Bone marrow (tissue), 2 donors: Measurements from ENCODE around the gene GKN1.

ENCODE experiments used
- DNase-seq, 2 donors: peaks; one replicate each; lab custom pipeline; 2025; lab: John Stamatoyannopoulos, UW

The GKN1 gene

DNA sequence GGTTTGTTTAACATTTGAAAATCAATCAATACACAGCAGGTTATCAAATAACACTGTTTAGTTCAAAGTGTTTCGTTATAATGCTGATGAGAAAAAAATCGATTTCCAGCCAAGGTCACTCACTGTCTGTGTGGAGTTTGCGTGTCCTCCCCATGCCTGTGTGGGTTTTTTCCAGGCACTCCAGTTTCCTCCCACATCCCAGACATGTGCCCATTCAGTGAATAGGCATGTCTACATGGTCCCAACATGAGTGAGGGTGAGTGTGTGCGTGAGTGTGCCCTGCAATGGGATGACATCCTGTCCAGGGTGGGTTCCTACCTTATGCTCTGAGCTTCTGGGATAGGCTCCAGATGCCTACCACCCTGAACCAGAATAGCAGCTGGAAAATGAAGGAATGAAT is 13.1 kb upstream of the GKN1 start:
- DNase-seq = no peak

DNA sequence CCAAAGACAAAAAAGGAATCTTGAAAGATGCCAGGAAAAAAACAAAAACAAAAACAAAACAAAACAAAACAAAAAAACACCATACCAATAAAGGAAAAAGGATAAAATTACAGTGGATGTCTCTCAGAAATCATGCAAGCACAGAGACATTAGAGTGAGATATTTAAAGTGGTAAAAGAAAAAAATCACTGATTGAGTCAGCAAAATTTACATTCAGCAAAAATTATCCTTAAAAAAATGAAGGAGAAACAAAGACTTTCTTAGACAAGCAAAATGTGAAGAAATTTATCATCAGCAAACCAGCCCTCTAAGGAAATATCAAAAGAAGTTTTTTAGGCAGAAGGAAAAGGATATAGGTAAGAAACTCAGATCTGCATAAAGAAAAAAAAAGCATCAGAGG is 10.2 kb upstream of the GKN1 start:
- no peak for DNase-seq

DNA sequence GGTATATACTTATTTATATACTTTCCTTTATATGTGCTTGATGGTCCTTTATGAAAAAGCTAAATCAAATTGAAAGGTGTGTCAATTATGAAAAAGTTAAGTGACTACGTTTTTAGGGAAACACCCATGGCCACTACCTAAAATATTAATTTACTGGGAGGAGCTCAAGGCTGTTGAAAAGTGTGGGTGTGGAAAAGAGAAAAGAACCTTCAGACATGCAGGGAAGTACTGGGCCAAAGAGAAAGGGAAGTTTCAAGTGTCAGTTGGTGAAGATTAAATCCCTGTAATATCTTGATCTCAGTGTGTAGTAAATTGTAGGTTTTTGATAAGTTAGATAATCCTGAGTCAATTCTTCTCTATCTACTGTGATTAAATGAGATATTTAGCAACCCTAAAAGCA is 6.2 kb upstream of the GKN1 start:
- no peak for DNase-seq

DNA sequence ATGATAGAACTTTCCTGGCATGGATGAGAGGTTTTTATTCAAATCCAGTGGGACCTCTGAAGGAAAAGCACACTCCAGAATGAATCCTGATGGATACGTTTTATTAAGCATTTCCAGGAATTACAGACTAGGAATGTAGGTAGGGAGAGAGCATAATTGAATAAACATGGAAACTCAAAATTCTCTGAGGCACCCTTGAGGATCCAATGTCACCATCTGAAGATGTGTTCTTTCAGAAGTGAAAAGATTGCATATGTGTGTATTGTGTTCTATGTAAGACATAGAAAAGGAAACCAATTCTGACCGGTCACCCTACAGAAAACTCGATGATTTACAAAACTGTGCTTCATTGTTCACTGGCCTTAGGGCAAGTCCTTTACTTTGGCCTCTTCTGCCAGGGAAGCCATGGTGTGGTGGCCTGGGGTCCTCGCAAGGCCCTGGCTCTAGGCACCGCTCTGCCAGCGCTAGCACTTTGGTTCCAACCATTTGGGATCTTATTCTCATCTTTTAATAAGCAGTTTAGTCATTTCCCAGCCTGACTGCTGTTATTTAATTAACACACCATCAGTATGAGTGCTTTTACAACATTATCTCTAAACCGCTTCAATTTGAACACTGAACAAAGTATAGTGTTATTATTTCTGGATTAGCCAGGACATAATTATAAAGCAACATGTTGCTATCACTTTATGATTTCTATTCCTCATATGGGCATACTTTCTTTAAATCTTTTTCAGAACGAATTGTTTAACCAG is 4.5 kb upstream of the GKN1 start:
- DNase-seq = no peak

DNA sequence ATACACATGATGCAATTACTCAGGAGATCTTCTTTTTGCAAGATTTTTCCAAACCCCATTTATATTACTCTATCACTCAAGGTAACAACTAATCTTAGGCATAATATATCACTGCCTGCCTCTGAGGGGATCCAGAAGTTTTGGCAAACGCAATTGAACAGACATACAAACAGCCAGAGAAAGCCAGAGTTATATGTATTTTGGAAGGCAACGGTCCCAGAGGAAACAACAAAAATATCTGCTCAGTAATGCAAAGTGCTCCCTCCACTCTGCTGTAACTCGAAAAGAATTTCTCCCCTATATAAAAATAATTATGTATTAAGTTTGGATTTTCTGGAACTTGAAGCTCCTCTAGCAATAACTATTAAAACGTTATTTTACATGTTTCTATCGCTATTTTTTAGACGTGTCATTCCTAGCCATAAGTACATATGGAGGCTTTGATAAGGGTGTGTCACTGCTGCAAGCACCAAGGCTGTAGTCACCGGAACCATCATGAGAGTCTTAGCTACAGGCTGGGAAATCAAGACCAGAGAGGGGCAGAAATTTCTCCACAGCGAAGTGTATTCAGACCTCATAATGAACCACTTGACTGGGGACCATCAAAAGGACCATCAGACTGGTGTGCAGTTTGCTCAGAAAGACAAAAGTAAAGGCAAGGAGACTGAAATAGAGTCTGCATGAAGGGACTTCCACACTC is 3.7 kb upstream of the GKN1 start:
- no peak for DNase-seq

DNA sequence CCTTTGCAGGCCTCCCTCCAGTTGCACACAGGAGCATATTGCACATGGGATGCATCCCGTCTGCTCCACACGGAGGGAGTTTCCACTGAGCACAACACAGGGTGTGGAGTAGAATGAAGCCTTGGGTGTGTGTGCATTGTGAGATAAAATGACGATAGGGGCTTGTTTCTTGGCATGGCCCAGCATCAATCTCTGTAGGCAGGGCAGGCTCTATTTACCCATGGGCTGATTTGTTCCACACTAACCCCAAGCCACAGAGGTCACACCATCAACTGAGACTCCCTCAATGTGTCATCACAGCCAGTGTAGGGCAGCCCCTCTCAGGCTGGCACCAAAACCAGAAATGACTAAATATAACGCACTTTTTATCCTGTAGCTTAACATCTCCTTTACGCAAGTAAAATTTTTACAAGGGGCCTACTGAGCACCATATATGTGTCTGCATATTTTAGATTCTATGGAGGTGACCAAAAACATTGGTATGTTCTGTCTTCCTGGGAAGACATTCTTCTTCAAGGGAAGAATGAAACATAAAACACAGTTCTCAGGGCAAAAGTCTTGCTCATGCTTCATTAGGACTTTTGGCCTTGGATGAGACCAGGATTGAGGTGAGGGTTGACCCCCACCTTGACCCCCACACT is 2.7 kb upstream of the GKN1 start:
- no peak for DNase-seq

DNA sequence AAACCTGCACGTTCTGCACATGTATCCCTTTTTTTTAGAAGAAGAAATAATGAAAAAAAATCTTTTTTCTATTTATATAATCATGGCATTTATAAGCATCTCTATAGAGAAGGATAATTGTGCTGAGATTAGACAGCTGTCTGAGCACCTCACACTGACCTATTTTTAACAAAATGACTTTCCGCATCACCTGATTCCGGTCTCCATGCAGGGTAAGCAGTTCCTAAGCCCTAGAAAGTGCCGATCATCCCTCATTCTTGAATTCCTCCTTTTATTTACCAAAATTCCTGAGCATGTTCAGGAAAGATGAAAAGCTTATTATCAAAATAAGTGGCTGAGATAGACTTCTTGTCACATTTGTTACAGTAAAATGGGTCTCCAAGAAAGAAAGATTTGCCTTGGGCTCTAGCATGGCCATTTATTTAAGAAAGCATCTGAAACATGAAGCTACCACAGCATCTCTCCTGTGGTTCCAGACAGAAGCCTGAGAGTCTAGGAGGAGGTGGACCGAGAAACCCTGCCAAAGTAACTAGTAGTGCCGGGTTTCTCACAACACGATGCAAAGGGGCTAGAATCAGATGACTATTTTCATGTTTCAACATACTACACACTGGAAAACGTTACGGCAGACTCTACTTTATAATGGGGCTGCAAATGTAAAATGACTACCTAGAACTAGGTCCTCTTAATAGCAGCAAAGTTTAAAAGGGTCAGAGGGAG is 670 bp downstream of the GKN1 start:
- no peak for DNase-seq

DNA sequence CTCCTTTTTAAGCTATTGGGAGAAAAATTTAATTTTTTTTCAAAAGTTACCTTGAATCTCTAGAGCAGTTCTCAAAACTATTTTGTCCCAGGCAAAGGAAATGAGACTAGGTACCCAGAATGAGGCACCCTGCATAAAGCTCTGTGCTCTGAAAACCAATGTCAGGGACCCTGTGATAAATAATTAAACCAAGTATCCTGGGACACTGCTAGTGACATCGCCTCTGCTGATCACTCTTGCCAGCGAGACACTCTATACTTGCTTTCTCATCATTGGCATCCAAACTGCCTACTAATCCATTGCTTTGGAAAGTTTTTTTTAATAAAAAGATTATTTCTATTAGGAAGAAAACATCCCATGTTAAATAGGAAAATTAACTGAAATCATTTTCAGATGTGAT is 1.4 kb downstream of the GKN1 start:
- DNase-seq = no peak

DNA sequence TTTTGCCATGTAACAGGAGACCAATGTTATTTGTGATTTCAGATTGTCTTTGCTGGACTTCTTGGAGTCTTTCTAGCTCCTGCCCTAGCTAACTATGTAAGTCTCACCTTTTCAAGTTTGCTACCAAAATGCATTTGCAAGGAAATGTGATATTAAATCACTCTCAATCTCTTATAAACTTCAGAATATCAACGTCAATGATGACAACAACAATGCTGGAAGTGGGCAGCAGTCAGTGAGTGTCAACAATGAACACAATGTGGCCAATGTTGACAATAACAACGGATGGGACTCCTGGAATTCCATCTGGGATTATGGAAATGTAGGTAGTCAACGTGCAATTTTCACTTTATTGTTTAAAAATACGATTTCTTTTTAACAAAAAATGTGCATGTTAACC is 3.0 kb downstream of the GKN1 start:
- no peak for DNase-seq

DNA sequence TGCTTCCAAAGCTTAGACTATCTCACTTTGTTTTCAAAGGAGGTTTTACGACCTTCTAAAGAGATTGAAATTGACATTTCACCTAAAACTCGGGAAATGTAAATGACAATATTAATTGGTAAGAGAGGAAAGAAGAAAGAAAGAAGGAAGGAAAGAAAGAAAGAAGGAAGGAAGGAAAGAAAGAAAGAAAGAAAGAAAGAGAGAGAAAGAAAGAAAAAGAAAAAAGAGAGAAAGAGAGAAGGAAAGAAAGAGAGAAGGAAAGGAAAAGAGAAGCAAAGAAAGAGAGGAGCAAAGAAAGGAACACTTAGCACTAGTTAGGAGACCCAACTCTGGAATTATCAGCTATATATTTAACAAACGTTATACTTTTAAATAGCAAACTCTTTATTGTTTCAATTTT is 3.7 kb downstream of the GKN1 start:
- no peak for DNase-seq

DNA sequence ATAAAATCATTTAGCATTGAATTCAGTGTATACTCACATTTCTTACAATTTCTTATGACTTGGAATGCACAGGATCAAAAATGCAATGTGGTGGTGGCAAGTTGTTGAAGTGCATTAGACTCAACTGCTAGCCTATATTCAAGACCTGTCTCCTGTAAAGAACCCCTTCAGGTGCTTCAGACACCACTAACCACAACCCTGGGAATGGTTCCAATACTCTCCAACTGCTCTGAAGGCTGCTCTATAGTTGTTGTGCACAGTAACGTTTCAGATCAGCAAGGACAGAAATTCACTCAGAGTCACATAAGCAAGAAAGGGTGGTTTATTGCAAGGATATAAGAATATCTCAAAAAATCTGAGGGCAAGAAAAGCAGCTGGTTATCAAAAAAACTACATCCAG is 6.5 kb downstream of the GKN1 start:
- no peak for DNase-seq

DNA sequence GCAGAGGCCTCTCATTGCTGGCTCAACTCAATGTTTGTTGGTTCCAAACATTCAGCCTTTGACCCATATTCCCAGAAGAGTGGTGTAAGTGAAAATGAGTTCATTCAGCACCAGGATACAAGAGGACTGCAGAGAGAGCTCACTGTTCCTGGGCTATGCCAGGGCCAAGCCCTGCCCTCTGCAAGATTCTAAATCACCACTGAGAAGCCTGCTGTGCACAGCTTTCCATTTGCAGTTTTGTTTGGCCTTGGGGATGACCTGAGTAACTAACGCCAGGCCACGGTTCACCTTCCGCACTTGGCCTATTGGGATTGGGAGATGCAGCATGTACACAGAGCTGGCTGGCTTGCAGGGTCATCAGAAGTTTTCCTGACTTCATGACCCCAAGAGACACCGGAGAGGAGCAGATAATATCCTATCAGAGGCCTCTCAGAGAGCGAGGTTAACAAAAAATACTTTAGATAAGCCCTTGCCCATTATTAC is 12.6 kb downstream of the GKN1 start:
- DNase-seq = no peak

DNA sequence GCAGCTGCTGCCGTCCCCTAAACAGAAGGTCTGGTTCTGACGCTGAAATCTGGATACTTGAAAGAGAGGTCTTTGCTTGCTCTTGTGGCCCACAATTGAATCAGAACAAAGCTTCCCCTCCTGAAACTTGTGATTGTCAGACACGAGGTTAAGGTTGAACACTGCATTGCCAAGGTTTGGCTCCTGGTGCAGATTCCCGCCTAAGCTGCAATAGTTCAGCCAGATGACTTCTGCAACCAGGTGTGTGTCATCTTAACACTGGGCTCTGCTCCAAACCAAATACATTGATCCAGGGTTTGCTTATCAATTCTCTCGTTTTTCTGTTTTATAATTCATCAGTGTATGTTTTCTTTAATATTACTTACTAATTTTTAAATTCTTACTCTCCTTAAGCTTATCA is 14.6 kb downstream of the GKN1 start:
- DNase-seq = no peak

DNA sequence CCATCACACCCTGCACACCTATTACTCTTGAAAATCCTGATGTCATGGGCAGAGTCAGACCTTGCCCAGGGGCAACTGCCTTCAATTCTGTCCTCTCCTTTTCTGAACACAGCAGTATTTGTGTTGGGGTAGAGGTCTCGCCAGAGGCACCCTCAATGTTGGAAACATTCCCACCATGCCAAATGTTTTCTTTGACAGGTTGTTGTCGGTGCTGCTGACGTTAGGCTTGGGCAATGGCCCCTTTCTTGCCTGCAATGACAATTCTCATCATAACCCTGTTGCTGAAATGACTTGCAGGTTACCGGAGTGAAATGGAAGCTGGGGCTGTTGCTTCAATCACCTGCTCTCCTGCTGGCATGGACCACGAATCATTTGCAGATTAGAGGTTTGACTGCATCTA is 17.9 kb downstream of the GKN1 start:
- DNase-seq = no peak

DNA sequence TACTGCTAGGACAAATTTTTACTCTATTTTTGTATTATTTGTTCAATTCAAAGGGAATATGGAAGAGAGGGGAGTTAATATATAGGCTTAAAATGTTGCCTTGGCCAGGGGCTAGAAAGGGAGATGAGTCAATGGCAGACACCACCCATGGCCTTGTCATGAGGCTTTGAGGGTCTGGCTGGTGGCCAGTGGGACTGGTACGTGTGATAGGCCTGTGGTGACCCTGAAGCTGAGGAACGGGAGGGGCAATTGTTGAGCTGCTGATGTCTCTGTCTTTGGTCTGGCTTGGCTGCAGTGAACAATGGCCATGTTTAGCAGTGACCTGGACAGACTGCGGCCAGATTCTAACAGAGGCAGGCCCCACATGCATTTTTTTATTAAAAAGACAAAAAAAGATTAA is 18.5 kb downstream of the GKN1 start:
- no peak for DNase-seq

DNA sequence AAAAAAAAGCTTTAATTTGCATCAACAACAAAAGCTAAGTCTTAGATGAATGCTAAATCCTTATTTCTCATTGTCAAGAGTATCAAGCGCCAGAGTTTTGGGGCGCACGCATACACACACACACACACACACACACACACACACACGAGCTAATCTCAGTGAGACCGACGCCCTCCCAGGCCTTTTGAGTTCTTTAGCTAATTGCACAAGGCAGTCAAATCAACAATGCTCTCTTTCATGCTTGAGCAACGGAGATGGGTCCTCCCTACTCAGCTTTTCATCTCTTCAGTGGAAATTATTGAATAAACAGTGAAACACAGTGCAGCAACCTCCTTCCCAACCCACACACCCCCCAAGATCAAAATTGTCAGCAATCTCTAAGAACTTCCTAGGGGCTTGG is 19.2 kb downstream of the GKN1 start:
- no peak for DNase-seq

DNA sequence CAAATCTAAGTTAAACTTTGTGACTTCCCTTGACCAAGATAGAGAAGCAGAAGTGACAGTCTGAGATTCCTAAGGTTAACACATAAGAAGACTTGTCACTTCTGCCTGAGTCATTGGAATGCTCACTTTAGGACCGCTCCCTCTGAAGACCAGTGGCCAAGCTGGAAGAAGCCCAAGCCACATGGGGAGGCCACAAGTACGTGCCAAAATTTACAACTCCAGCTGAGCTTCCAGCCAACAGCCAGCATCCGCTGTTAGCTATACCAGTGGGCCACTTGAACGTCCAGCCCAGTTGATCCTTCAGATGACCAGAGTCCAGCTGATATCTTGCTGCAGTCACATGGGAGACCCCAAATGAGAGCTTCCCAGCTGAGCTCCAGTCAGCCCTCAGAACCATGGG is 20.4 kb downstream of the GKN1 start:
- no peak for DNase-seq

DNA sequence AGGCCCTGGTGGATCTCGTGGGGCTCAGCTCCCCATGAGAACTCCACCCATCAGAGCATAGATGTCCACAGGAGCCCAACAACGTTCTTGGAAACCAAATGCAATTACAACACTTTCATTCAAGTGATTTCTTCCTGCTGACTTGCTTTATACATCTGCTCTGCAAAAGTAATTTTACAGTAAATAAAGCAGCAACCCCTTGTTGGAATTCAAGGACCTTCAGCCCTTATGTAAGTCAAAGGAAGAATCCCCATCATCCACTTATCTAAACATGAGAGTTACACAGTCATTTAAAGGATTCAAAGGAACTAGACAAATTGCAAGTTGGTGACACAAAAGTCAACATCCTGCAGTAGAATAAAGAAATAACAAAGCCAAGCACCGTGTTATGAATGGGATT is 21.5 kb downstream of the GKN1 start:
- DNase-seq = no peak

DNA sequence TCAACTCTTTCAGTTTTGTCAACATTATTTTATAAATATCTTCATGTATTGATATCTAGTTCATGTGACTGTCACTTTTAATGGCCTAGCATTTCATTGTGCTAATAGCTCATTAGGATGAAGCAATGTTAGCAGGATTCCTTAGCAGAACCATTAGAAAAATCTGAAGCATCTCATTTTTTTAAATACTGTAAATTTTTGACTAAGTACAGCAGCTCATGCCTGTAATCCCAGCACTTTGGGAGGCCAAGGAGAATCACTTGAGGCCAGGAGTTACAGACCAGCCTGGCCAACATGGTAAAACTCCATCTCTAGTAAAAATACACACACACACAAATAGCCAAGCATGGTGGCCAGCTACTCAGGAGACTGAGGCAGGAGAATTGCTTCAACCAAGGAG is 23.0 kb downstream of the GKN1 start:
- DNase-seq = no peak

DNA sequence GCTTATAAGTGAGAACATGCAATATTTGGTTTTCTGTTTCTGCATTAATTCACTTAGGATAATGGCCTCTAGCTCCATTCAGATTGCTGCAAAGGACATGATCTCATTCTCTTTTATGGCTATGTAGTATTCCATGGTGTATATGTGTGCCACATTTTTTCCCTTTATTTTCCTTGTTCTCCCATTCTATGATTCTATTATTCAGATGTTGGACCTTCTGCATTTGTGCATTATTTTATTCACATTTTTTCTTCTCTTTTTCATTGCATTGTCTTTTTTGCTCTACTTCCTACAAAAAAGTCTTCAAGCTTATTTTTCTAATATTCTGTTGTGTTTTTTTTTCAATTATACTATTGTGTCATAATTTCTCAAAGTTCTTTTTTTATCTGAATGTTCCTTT is 27.4 kb downstream of the GKN1 start:
- DNase-seq = no peak

DNA sequence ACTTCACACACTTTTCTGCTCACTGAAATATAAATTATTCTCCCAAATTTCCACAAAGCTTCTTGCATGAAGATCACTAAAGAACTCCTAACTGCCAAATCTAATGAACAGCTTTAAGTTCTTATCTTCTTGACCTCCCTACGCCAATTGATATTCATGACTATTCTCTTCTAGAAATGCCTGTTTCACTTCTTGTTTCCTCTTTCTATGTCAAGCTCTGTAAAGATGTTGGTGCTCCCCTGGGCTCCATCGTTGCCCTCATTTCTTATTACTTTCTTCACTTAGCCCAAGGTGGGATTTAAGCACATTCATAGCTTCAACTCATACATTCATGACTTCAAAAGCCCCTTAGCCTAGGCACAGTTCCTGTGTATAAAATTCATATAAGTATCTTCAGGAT is 29.3 kb downstream of the GKN1 start:
- no peak for DNase-seq

DNA sequence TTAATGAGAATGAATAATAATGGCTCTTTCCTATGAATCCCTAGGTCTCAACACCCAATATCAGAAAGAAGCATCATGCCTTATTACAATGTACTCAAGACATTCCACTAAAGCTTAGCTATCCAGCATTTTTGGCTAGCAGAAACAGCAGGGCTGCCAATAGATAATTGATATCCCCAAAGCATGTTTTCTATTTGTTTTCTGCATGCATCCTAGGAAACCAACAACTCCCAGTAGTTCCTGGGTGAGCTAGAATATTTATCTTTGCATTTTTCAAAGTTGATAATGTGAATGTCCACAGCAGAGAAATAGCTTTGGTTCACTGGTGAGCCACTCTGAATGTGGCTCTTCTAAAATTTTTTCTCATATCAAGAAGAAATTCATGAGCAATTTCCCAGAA is 32.7 kb downstream of the GKN1 start:
- no peak for DNase-seq

DNA sequence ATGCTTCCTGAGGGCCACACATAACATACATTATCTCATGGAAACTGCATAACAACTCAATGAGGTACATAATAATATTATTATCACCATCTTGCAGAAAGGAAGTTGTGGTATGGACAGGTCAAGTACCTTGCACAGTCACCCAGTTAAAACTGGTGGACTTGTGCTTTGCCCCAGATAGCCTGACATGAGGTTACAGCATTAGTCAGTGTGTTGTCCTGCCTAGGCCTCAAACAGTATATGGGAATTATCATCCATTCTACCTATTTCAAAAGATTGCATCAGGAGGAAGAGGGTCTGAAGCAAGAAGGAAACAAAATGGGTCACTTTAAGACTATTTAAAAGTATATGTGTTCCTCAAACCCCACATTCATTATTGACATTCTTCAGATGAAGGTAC is 33.2 kb downstream of the GKN1 start:
- DNase-seq = no peak
